ENCODE data around the gene AKNAD1. TPM values are rescaled to one million over a fixed set of nuclear protein-coding genes. Genes with fewer than 3 reads are reported as not detected.

Gene AKNAD1
- total and polyA plus RNA-seq, 10 of the 15 experiments (the other 5 are each of a cell fraction or from before 2014, with no cell fraction given), result 0.05 to 0.13 (median 0.10) TPM; not detected in 7

DNA sequence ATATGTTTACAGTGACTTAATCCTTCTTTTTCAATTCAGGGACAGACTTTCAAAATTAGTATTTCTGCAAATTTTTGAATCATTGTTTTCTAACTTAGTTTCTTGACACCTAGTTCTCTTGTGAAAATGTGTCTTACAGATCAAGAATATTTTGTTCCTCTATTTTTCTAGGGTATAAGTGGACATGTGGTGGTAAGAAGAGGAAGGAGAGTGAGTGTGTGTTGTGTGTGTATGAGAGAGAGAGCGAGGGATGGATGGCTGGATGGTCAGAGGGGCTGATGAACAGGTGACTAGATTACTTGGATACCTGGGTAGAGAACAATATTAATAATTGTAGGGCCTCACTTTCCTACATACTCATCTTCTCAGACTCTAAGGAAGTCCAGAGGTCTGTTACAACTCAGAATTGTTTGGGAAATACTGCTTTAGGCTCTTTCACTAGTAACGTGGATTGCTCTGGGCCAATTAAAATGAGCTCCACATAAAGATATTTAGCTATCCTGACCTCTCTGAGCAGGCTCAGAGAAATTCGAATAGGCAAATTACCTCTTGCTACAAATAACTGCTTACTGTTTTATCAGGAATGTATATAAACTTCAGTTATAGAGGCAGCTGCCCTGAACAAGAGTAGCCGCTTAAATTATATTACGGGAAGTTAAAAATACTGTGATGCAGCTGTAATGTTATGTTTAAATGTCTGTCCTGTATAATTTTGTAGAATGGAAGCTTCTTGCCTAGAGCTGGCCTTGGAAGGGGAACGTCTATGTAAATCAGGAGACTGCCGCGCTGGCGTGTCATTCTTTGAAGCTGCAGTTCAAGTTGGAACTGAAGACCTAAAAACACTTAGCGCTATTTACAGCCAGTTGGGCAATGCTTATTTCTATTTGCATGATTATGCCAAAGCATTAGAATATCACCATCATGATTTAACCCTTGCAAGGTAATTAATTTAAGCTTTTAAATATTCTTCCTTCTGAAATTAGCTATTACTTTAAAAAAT, 39.6 kb upstream of the AKNAD1 start:
- Histone ChIP-seq H3K9ac (ENCODE audit: control insufficient read depth, insufficient read depth, low read length) (no peak overlapping the region), H3K4me1 (ENCODE audit: control insufficient read depth, insufficient read depth, low read length) (no peaks in the 10 kb centered on the region), H3K27ac (ENCODE audit: control insufficient read depth, insufficient read depth) (no peak overlapping the region), H3K4me2 (ENCODE audit: control insufficient read depth, insufficient read depth) (no peak overlapping the region), H3K79me2 (ENCODE audit: control insufficient read depth, insufficient read depth, low read length) (no peaks in the 10 kb centered on the region), H3K27me3 (replicated peaks in 1 of 2; ENCODE audit: control insufficient read depth in 2 of 2, insufficient read depth in 2 of 2, low read length in 1 of 2) (no peaks in the 10 kb centered on the region), H3K9me3 (replicated peaks; ENCODE audit: control insufficient read depth, insufficient read depth, low read length) (no peaks in the 10 kb centered on the region), H3K36me3 (ENCODE audit: control insufficient read depth in 2 of 2, insufficient read depth in 2 of 2, low read length in 1 of 2) (no peaks in the 10 kb centered on the region), H4K20me1 (ENCODE audit: control insufficient read depth, insufficient read depth) (no peaks in the 10 kb centered on the region), H3K4me3 (no peak overlapping the region), H2AFZ (ENCODE audit: control insufficient read depth, low read depth, low read length) (no peak overlapping the region)
- no peak for DNase-seq (ENCODE audit: low read depth, low spot score)
- in situ Hi-C loops (cut with MboI), result loop anchor here (10.0 kb wide), 1 partner anchor 62 kb away; no protein-coding TSS in a partner anchor
- ChIA-PET SMC1A (ENCODE audit: uncharacterized antibody, unreplicated experiment) (interaction anchor here (0.7 to 6.0 kb wide), 15 partner anchors 8 to 204 kb away, joined by 3 to 118 read pairs (median 4); partner anchors contain the start of genes GPSM2 and PRPF38B), RAD21 (ENCODE audit: unreplicated experiment) (interaction anchor here (0.6 to 6.4 kb wide), 7 partner anchors 11 to 204 kb away, joined by 3 to 92 read pairs (median 4); partner anchors contain the start of genes GPSM2 and PRPF38B), POLR2A (interaction anchor here (1.3 kb wide), 1 partner anchor 67 kb away, joined by 3 read pairs; no protein-coding TSS in a partner anchor), CTCF (interaction anchor here (0.5 to 13.0 kb wide), 21 partner anchors 7 to 1133 kb away, joined by 3 to 323 read pairs (median 4); a partner anchor contains a TSS)
- BruUV-seq (replicated peaks), result no TSS peak
- ATAC-seq, result no peak
- 78% methylated on average over 10 of the region's 10 CpGs for WGBS (ENCODE audit: insufficient coverage, insufficient replicate concordance, low lambda C conversion rate, missing lambda C conversion rate)
- intact Hi-C loops (cut with micrococcal nuclease; ENCODE audit: unreplicated experiment), result loop anchor here (5.0 kb wide), 2 partner anchors 204 to 384 kb away; partner anchors contain the start of gene PRPF38B
- no peak for FAIRE-seq
- TF ChIP-seq, protein P1, sequence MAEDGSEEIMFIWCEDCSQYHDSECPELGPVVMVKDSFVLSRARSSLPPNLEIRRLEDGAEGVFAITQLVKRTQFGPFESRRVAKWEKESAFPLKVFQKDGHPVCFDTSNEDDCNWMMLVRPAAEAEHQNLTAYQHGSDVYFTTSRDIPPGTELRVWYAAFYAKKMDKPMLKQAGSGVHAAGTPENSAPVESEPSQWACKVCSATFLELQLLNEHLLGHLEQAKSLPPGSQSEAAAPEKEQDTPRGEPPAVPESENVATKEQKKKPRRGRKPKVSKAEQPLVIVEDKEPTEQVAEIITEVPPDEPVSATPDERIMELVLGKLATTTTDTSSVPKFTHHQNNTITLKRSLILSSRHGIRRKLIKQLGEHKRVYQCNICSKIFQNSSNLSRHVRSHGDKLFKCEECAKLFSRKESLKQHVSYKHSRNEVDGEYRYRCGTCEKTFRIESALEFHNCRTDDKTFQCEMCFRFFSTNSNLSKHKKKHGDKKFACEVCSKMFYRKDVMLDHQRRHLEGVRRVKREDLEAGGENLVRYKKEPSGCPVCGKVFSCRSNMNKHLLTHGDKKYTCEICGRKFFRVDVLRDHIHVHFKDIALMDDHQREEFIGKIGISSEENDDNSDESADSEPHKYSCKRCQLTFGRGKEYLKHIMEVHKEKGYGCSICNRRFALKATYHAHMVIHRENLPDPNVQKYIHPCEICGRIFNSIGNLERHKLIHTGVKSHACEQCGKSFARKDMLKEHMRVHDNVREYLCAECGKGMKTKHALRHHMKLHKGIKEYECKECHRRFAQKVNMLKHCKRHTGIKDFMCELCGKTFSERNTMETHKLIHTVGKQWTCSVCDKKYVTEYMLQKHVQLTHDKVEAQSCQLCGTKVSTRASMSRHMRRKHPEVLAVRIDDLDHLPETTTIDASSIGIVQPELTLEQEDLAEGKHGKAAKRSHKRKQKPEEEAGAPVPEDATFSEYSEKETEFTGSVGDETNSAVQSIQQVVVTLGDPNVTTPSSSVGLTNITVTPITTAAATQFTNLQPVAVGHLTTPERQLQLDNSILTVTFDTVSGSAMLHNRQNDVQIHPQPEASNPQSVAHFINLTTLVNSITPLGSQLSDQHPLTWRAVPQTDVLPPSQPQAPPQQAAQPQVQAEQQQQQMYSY (CRISPR knock-in tag; IDR thresholded peaks at IDR 0.05), result no peak
- TF ChIP-seq, protein P2, sequence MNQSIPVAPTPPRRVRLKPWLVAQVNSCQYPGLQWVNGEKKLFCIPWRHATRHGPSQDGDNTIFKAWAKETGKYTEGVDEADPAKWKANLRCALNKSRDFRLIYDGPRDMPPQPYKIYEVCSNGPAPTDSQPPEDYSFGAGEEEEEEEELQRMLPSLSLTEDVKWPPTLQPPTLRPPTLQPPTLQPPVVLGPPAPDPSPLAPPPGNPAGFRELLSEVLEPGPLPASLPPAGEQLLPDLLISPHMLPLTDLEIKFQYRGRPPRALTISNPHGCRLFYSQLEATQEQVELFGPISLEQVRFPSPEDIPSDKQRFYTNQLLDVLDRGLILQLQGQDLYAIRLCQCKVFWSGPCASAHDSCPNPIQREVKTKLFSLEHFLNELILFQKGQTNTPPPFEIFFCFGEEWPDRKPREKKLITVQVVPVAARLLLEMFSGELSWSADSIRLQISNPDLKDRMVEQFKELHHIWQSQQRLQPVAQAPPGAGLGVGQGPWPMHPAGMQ (IDR thresholded peaks at IDR 0.05; ENCODE audit: borderline replicate concordance), result no peak
- TF ChIP-seq ZNF622 (IDR thresholded peaks at IDR 0.05) (no peak), JUNB (IDR thresholded peaks at IDR 0.05) (no peak), MEF2A (IDR thresholded peaks at IDR 0.05; ENCODE audit: insufficient read depth, low read depth, low read length) (no peak)
- TF ChIP-seq, protein P3, sequence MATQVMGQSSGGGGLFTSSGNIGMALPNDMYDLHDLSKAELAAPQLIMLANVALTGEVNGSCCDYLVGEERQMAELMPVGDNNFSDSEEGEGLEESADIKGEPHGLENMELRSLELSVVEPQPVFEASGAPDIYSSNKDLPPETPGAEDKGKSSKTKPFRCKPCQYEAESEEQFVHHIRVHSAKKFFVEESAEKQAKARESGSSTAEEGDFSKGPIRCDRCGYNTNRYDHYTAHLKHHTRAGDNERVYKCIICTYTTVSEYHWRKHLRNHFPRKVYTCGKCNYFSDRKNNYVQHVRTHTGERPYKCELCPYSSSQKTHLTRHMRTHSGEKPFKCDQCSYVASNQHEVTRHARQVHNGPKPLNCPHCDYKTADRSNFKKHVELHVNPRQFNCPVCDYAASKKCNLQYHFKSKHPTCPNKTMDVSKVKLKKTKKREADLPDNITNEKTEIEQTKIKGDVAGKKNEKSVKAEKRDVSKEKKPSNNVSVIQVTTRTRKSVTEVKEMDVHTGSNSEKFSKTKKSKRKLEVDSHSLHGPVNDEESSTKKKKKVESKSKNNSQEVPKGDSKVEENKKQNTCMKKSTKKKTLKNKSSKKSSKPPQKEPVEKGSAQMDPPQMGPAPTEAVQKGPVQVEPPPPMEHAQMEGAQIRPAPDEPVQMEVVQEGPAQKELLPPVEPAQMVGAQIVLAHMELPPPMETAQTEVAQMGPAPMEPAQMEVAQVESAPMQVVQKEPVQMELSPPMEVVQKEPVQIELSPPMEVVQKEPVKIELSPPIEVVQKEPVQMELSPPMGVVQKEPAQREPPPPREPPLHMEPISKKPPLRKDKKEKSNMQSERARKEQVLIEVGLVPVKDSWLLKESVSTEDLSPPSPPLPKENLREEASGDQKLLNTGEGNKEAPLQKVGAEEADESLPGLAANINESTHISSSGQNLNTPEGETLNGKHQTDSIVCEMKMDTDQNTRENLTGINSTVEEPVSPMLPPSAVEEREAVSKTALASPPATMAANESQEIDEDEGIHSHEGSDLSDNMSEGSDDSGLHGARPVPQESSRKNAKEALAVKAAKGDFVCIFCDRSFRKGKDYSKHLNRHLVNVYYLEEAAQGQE (IDR thresholded peaks at IDR 0.05; ENCODE audit: low read depth, low read length), result no peak

All from GM12878 (cell line).